GM23248 (cell line): ENCODE data around the gene TET3. TPM values are rescaled to one million over a fixed set of nuclear protein-coding genes. Genes with fewer than 3 reads are reported as not detected.

Experiments
- DNase-seq: peaks from one replicate; pipeline ENCODE4 v3.0.0-alpha.2; 2015
- H2AFZ ChIP-seq: fragments of 200-600 bp; sonication (generic); 2 replicates; pipeline ENCODE4 v1.6.1; 2016; ENCODE audit warnings: antibody characterized with exemption
- H3F3A ChIP-seq: fragments of 200-600 bp; sonication (generic); 2 replicates; pipeline ENCODE4 v1.6.1; 2016; ENCODE audit warnings: mild to moderate bottlenecking, antibody characterized with exemption, mixed run types; ENCODE audit not compliant: insufficient read depth
- H3K27ac ChIP-seq: fragments of 200-600 bp; sonication (generic); 2 replicates; pipeline ENCODE4 v1.5.1; 2016; ENCODE audit warnings: mild to moderate bottlenecking
- H3K27me3 ChIP-seq: fragments of 200-600 bp; sonication (generic); replicated peaks from 2 replicates; pipeline ENCODE4 v1.6.1; 2016; ENCODE audit warnings: mild to moderate bottlenecking; ENCODE audit not compliant: insufficient read depth
- H3K36me3 ChIP-seq: fragments of 200-600 bp; sonication (generic); 2 replicates; pipeline ENCODE4 v1.6.1; 2016; ENCODE audit warnings: low read depth, mild to moderate bottlenecking
- H3K4me1 ChIP-seq: fragments of 200-600 bp; sonication (generic); 2 replicates; pipeline ENCODE4 v1.6.1; 2016; ENCODE audit warnings: mild to moderate bottlenecking; ENCODE audit not compliant: insufficient read depth
- H3K4me2 ChIP-seq: fragments of 200-600 bp; sonication (generic); one replicate; pipeline ENCODE4 v1.6.1; 2016; ENCODE audit warnings: mild to moderate bottlenecking; ENCODE audit not compliant: unreplicated experiment
- H3K4me3 ChIP-seq: fragments of 200-600 bp; sonication (generic); 2 replicates; pipeline ENCODE4 v1.5.1; 2016; ENCODE audit warnings: mild to moderate bottlenecking
- H3K79me2 ChIP-seq: fragments of 200-600 bp; sonication (generic); 2 replicates; pipeline ENCODE4 v1.6.1; 2016; ENCODE audit warnings: mild to moderate bottlenecking; ENCODE audit not compliant: insufficient read depth
- H3K9ac ChIP-seq: fragments of 200-600 bp; sonication (generic); 2 replicates; pipeline ENCODE4 v1.6.1; 2016; ENCODE audit warnings: mild to moderate bottlenecking
- H3K9me2 ChIP-seq: fragments of 200-600 bp; sonication (generic); 2 replicates; pipeline ENCODE4 v1.6.1; 2016; ENCODE audit warnings: mixed run types, mild to moderate bottlenecking, moderate library complexity; ENCODE audit not compliant: insufficient read depth
- H3K9me3 ChIP-seq: fragments of 200-600 bp; sonication (generic); one replicate; pipeline ENCODE4 v1.6.1; 2017; ENCODE audit warnings: low read depth
- H4K20me1 ChIP-seq: fragments of 200-600 bp; sonication (generic); 2 replicates; pipeline ENCODE4 v1.6.0; 2016; ENCODE audit not compliant: insufficient read depth
- EZH2 ChIP-seq: fragments of 200-600 bp; sonication (generic); IDR thresholded peaks from 2 replicates; pipeline ENCODE4 v1.6.1; 2018; ENCODE audit warnings: antibody characterized with exemption, mild to moderate bottlenecking; ENCODE audit not compliant: insufficient read depth, poor library complexity, severe bottlenecking
- EZH2phosphoT487 ChIP-seq: fragments of 200-600 bp; sonication (generic); IDR thresholded peaks from 2 replicates; pipeline ENCODE4 v1.6.1; 2018; ENCODE audit warnings: antibody characterized with exemption, moderate library complexity, mild to moderate bottlenecking, low read depth; ENCODE audit not compliant: insufficient read depth
- WGBS, 2 experiments: methylation state at CpG; one replicate each; pipeline ENCODE4 v1.1.6; 2015 to 2017; ENCODE audit warnings: low lambda C conversion rate in 2 of 2, low coverage in 1 of 2; ENCODE audit errors: missing lambda C conversion rate in 2 of 2; 5-methylcytosine and 5-hydroxymethylcytosine counted together
- in situ Hi-C: fragments of 300-500 bp; cut with MboI; formaldehyde crosslinking; loops from 2 replicates; pipeline ENCODE4 v1.15.0; 2020
- polyA plus RNA-seq: library from polyadenylated mRNA; unstranded; fragments of >200 nt; fragmentation: Nextera tagmentation; extraction: Ambion mirVana; gene quantifications from 2 replicates; pipeline ENCODE4 v1.2.1, GENCODE V29; 2016
- small RNA-seq: library from RNA; depleted of rRNA; stranded (forward); fragments of <200 nt; gene quantifications from one replicate; pipeline ENCODE3, GENCODE V24; 2014; ENCODE audit warnings: low read depth, low replicate concordance
- total RNA-seq: library from RNA; depleted of rRNA; stranded (reverse); fragments of >200 nt; shearing (Covaris generic); gene quantifications from 2 replicates; pipeline ENCODE4 v1.2.3, GENCODE V29; 2014; rRNA removed

The TET3 gene
- total and polyA plus RNA-seq, 2 experiments from 2014 or later, result 1.3 to 4.3 TPM

DNA sequence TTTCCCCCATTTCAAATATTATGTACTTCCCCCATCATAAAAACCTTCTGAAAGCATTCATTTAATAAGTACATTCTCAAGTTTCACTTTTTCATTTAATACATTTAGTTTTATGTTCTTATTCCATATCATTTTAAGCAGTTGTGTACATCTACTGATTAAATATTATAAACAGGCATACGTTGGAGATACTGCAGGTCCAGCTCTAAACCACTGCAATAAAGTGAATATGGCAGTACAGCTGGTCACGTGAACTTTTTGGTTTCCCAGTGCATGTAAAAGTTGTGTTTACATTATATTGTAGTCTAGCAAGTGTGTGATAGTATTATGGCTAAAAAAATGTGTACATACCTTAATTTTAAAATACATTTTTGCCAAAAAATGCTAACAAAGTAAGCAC lies 48.7 kb downstream of the TET3 start:
- no peak overlapping the region for H2AFZ ChIP-seq
- no peak for TF ChIP-seq EZH2
- TF ChIP-seq EZH2phosphoT487, result no peak
- H3K4me2 ChIP-seq, result no peak overlapping the region
- no peak overlapping the region for H3K27ac ChIP-seq
- 81 to 83% methylated on average over 2 of the region's 2 CpGs for WGBS, 2 experiments
- in situ Hi-C loops, result no loop called here
- no peaks in the 10 kb centered on the region for H3K36me3 ChIP-seq
- H3K79me2 ChIP-seq, result peaks cover 80% of the 10 kb centered on the region
- H3K27me3 ChIP-seq, result no peaks in the 10 kb centered on the region
- H4K20me1 ChIP-seq, result peaks cover 18% of the 10 kb centered on the region; the same call in 1 of the 2 replicates
- no peaks in the 10 kb centered on the region for H3F3A ChIP-seq
- no peak for DNase-seq
- H3K4me3 ChIP-seq, result no peak overlapping the region
- H3K9me2 ChIP-seq, result no peaks in the 10 kb centered on the region
- H3K9ac ChIP-seq, result no peak overlapping the region
- H3K4me1 ChIP-seq, result peaks cover 11% of the 10 kb centered on the region; the same call in 1 of the 2 replicates
- no peaks in the 10 kb centered on the region for H3K9me3 ChIP-seq

Small RNAs within 50 kb of the gene (small RNA-seq; reads per million reads assigned to genes)
- not detected for gene AC110801.1
- gene RNA5SP97, result not detected

Other genes starting within 250 kb of the TET3 start
- gene TPRKB, start 247.6 kb upstream of the TET3 start, total RNA-seq, result 20.1 and 24.4 TPM in 2 replicates
- gene TPRKB, start 247.6 kb upstream of the TET3 start, polyA plus RNA-seq, result 57.2 and 59.6 TPM in 2 replicates
- gene DUSP11, start 204.8 kb upstream of the TET3 start, total RNA-seq, result 37.3 and 58.3 TPM in 2 replicates
- gene DUSP11, start 204.8 kb upstream of the TET3 start, polyA plus RNA-seq, result 56.0 and 60.2 TPM in 2 replicates
- gene C2orf78, start 200.7 kb upstream of the TET3 start, total RNA-seq, result not detected in 2 replicates
- gene C2orf78, start 200.7 kb upstream of the TET3 start, polyA plus RNA-seq, result not detected in 2 replicates
- 16.8 and 24.4 TPM in 2 replicates for gene STAMBP, start 155.9 kb upstream of the TET3 start, total RNA-seq
- gene STAMBP, start 155.9 kb upstream of the TET3 start, polyA plus RNA-seq, result 35.9 and 36.0 TPM in 2 replicates
- gene ACTG2, start 91.9 kb upstream of the TET3 start, total RNA-seq, result not detected in 2 replicates
- not detected in 2 replicates for gene ACTG2, start 91.9 kb upstream of the TET3 start, polyA plus RNA-seq
- gene DGUOK, start 58.0 kb upstream of the TET3 start, total RNA-seq, result 50.9 and 59.2 TPM in 2 replicates
- 116 and 126 TPM in 2 replicates for gene DGUOK, start 58.0 kb upstream of the TET3 start, polyA plus RNA-seq
- 46.2 and 63.7 TPM in 2 replicates for gene BOLA3, start 163.0 kb downstream of the TET3 start, total RNA-seq
- gene BOLA3, start 163.0 kb downstream of the TET3 start, polyA plus RNA-seq, result 104 and 109 TPM in 2 replicates
- 120 and 139 TPM in 2 replicates for gene MOB1A, start 194.0 kb downstream of the TET3 start, total RNA-seq
- 92.2 and 105 TPM in 2 replicates for gene MOB1A, start 194.0 kb downstream of the TET3 start, polyA plus RNA-seq
- 211 and 215 TPM in 2 replicates for gene MTHFD2, start 213.7 kb downstream of the TET3 start, total RNA-seq
- 139 and 144 TPM in 2 replicates for gene MTHFD2, start 213.7 kb downstream of the TET3 start, polyA plus RNA-seq